IMR-90 (cell line): ENCODE results near the gene FNDC3B. TPM values are rescaled to one million over a fixed set of nuclear protein-coding genes. Genes with fewer than 3 reads are reported as not detected.

Source experiments
- ATAC-seq: fragments of 200-7000 bp; cut with Tn5 transposase; 2 replicates; pipeline ENCODE4 v1.9.1; 2020; ENCODE audit warnings: low read depth, mild to moderate bottlenecking, moderate library complexity
- BruUV-seq: library from RNA; stranded (reverse); fragments of 400-500 nt; replicated peaks from 2 replicates; lab custom pipeline; 2021; lab: Mats Ljungman, UMichigan
- CTCF ChIA-PET: fragments of 300-600 bp; formaldehyde crosslinking; extraction: SDS; loops from one replicate; lab custom pipeline; 2021; ENCODE audit warnings: antibody characterized with exemption; lab: Yijun Ruan, JAX
- POLR2A ChIA-PET: fragments of 300-600 bp; sonication (Branson Sonifier 250); formaldehyde crosslinking; loops from one replicate; lab custom pipeline; 2022; ENCODE audit warnings: antibody characterized with exemption; ENCODE audit not compliant: unreplicated experiment; lab: Charles Lee
- DNase-seq: peaks from one replicate; pipeline ENCODE4 v3.0.0; 2013
- H2AFZ ChIP-seq: replicated peaks from 2 replicates; pipeline ENCODE3; 2013; ENCODE audit warnings: low read length, mild to moderate bottlenecking; ENCODE audit not compliant: poor library complexity
- H2AK5ac ChIP-seq: 2 replicates; pipeline ENCODE4 v1.6.1; 2013; ENCODE audit warnings: low read depth, low read length, inconsistent platforms
- H2AK9ac ChIP-seq: replicated peaks from 2 replicates; pipeline ENCODE3; 2013; ENCODE audit warnings: mild to moderate bottlenecking, low read depth, low read length, moderate library complexity; ENCODE audit not compliant: poor library complexity
- H2BK120ac ChIP-seq: 2 replicates; pipeline ENCODE4 v1.6.1; 2013; ENCODE audit warnings: low read depth, low read length, inconsistent platforms
- H2BK15ac ChIP-seq: 3 replicates; pipeline ENCODE4 v1.6.1; 2013; ENCODE audit warnings: low read depth, low read length, inconsistent platforms
- H2BK20ac ChIP-seq: 2 replicates; pipeline ENCODE4 v1.6.1; 2013; ENCODE audit warnings: low read depth, mild to moderate bottlenecking, inconsistent platforms, low read length, moderate library complexity
- H2BK5ac ChIP-seq: 2 replicates; pipeline ENCODE4 v1.6.1; 2013; ENCODE audit warnings: mild to moderate bottlenecking, low read depth, low read length, inconsistent platforms; ENCODE audit not compliant: poor library complexity, severe bottlenecking
- H3K14ac ChIP-seq: replicated peaks from 2 replicates; pipeline ENCODE4 v1.6.1; 2013; ENCODE audit warnings: low read depth, low read length, inconsistent platforms
- H3K18ac ChIP-seq: 2 replicates; pipeline ENCODE4 v1.6.1; 2013; ENCODE audit warnings: low read depth, low read length, control low read depth
- H3K23ac ChIP-seq: 2 replicates; pipeline ENCODE4 v1.6.1; 2013; ENCODE audit warnings: low read depth, low read length, inconsistent platforms
- H3K27ac ChIP-seq: 2 replicates; pipeline ENCODE4 v1.5.1; 2013; ENCODE audit warnings: mild to moderate bottlenecking, control low read depth, low read length; ENCODE audit not compliant: insufficient read depth
- H3K27me3 ChIP-seq: 2 replicates; pipeline ENCODE4 v1.6.1; 2013; ENCODE audit warnings: low read length; ENCODE audit not compliant: control insufficient read depth, insufficient read depth
- H3K36me3 ChIP-seq: 2 replicates; pipeline ENCODE4 v1.6.1; 2013; ENCODE audit warnings: low read length, mixed read lengths; ENCODE audit not compliant: control insufficient read depth, insufficient read depth
- H3K4ac ChIP-seq: 2 replicates; pipeline ENCODE4 v1.6.1; 2013; ENCODE audit warnings: low read depth, low read length, inconsistent platforms
- H3K4me1 ChIP-seq: 2 replicates; pipeline ENCODE4 v1.6.1; 2013; ENCODE audit warnings: low read length, mixed read lengths; ENCODE audit not compliant: control insufficient read depth, insufficient read depth
- H3K4me2 ChIP-seq: 2 replicates; pipeline ENCODE4 v1.6.1; 2013; ENCODE audit warnings: low read depth, mild to moderate bottlenecking, control low read depth, low read length, moderate library complexity
- H3K4me3 ChIP-seq: 2 replicates; pipeline ENCODE4 v1.5.1; 2013; ENCODE audit warnings: low read depth, mild to moderate bottlenecking, control low read depth, low read length, moderate library complexity; ENCODE audit not compliant: insufficient read depth
- H3K56ac ChIP-seq: 2 replicates; pipeline ENCODE4 v1.6.1; 2013; ENCODE audit warnings: low read length, inconsistent platforms; ENCODE audit not compliant: insufficient read depth; ENCODE audit errors: extremely low read depth
- H3K79me1 ChIP-seq, 2 experiments: 2 replicates each; pipeline ENCODE4 v1.6.1; 2013; ENCODE audit warnings: low read length in 2 of 2, inconsistent platforms in 1 of 2, low read depth in 1 of 2
- H3K9ac ChIP-seq: 2 replicates; pipeline ENCODE4 v1.6.1; 2013; ENCODE audit warnings: low read depth, low read length, control low read depth
- H3K9me1 ChIP-seq: 2 replicates; pipeline ENCODE4 v1.6.1; 2013; ENCODE audit warnings: low read length, inconsistent platforms; ENCODE audit not compliant: insufficient read depth
- H3K9me3 ChIP-seq: 2 replicates; pipeline ENCODE4 v1.6.1; 2013; ENCODE audit warnings: low read length; ENCODE audit not compliant: control insufficient read depth, insufficient read depth
- H4K20me1 ChIP-seq: 2 replicates; pipeline ENCODE4 v1.6.1; 2013; ENCODE audit warnings: low read length, inconsistent platforms; ENCODE audit not compliant: insufficient read depth
- H4K5ac ChIP-seq: 2 replicates; pipeline ENCODE4 v1.6.1; 2013; ENCODE audit warnings: mild to moderate bottlenecking, low read depth, low read length, control low read depth
- H4K8ac ChIP-seq, 2 experiments: 2 replicates each; pipeline ENCODE4 v1.6.1; 2013; ENCODE audit warnings: low read depth in 2 of 2, low read length in 2 of 2, control low read depth in 1 of 2, inconsistent platforms in 1 of 2
- H4K91ac ChIP-seq: 2 replicates; pipeline ENCODE4 v1.6.1; 2013; ENCODE audit warnings: low read depth, low read length, inconsistent platforms; ENCODE audit not compliant: insufficient read depth
- ELK1 ChIP-seq: fragments of 150-350 bp; IDR thresholded peaks from 2 replicates; pipeline ENCODE4 v1.6.1; 2016; ENCODE audit warnings: low read depth, mild to moderate bottlenecking, low read length, moderate library complexity, borderline replicate concordance
- WGBS, 2 experiments: methylation state at CpG; one replicate each; pipeline versions ENCODE4 v1.1.5 to v1.1.7; 2013; ENCODE audit warnings: missing lambda C conversion rate in 2 of 2; ENCODE audit not compliant: insufficient read length in 1 of 2; ENCODE audit errors: extremely low coverage in 2 of 2; 5-methylcytosine and 5-hydroxymethylcytosine counted together
- dilution Hi-C: fragments of 300-500 bp; cut with HindIII; formaldehyde crosslinking; loops from one replicate; pipeline ENCODE4 v1.14.3; 2018; ENCODE audit warnings: low sequenced_read_pairs; ENCODE audit not compliant: unreplicated experiment
- in situ Hi-C: fragments of 300-500 bp; cut with MboI; formaldehyde crosslinking; loops from 3 replicates; pipeline ENCODE4 v1.14.3; 2019; ENCODE audit warnings: low sequenced_read_pairs, inconsistent platforms, mixed read lengths
- intact Hi-C: fragments of 100-400 bp; cut with micrococcal nuclease; formaldehyde crosslinking; loops from 2 replicates; pipeline ENCODE4 v1.10.0; 2022
- polyA plus RNA-seq, 3 experiments: library from polyadenylated mRNA; depleted of rRNA; stranded (reverse); fragments of >200 nt; gene quantifications; 2 replicates each; pipeline ENCODE4 v1.2.3, GENCODE V29; 2012; ENCODE audit warnings: low replicate concordance in 1 of 3
- total RNA-seq: library from RNA; depleted of rRNA; stranded (reverse); fragments of >200 nt; gene quantifications from 2 replicates; pipeline ENCODE4 v1.2.3, GENCODE V29; 2012

Gene FNDC3B
- total and polyA plus RNA-seq, 2 of the 4 experiments (the other 2 are of a cell fraction) = 23.9 to 150 TPM

GRCh38 chr3:172031996-172032395 lies 7.4 kb upstream of the FNDC3B start:
- Histone ChIP-seq H2AK5ac (no peak overlapping the region), H2BK120ac (no peak overlapping the region), H3K56ac (no peak overlapping the region), H3K4ac (no peak overlapping the region), H2BK20ac (no peak overlapping the region), H3K27ac (no peak overlapping the region), H3K4me2 (no peak overlapping the region), H4K91ac (no peak overlapping the region), H3K9ac (no peak overlapping the region), H2AK9ac (no peak overlapping the region), H2BK15ac (no peak overlapping the region), H3K14ac (no peak overlapping the region), H4K5ac (no peak overlapping the region), H4K20me1 (no peaks in the 10 kb centered on the region), H3K9me1 (no peaks in the 10 kb centered on the region), H4K8ac (no peak overlapping the region), H3K9me3 (peaks cover 3% of the 10 kb centered on the region), H3K27me3 (no peaks in the 10 kb centered on the region), H3K4me3 (no peak overlapping the region), H3K23ac (no peak overlapping the region), H3K36me3 (no peaks in the 10 kb centered on the region), H2AFZ (no peak overlapping the region), H3K79me1 (no peaks in the 10 kb centered on the region), H3K4me1 (no peaks in the 10 kb centered on the region), H3K18ac (no peak overlapping the region), H2BK5ac (no peak overlapping the region)
- no peak for TF ChIP-seq ELK1
- ATAC-seq (no peak), DNase-seq (no peak)
- intact Hi-C loops = no loop called here
- dilution Hi-C loops = no loop called here
- CTCF ChIA-PET = no interaction called here
- no CpG with 5 or more reads among the region's 3 CpGs for WGBS, 2 experiments
- POLR2A ChIA-PET = no interaction called here
- in situ Hi-C loops = no loop called here
- BruUV-seq = no TSS peak
